HG02885 (cell line): Measurements from ENCODE around the gene MORC4.
"Not testable (repeated sequence)": the region's sequence is repeated elsewhere in the genome, so short reads cannot be mapped to it uniquely, and the experiment has no call there.

Experiments
- ATAC-seq: cut with Tn5 transposase; IDR thresholded peaks from one replicate; pipeline ENCODE4 v1.9.1; 2021; ENCODE audit warnings: mild to moderate bottlenecking; ENCODE audit not compliant: unreplicated experiment, poor library complexity

MORC4 gene

GRCh38 chrX:107000013-107000515 is at the start of gene MORC4:
TSS of gene MORC4 (minus strand) at chrX:107000212. CDS start at chrX:106999969, 243 bp downstream.
- peak; percentile 84 for ATAC-seq

GRCh38 chrX:107047622-107048021 is 47.6 kb upstream of the MORC4 start:
- no peak for ATAC-seq

GRCh38 chrX:107029752-107030151 is 29.7 kb upstream of the MORC4 start:
- no peak for ATAC-seq

- ATAC-seq: no peak
These were observed 25.5 kb upstream of the MORC4 start for GRCh38 chrX:107025545-107025944.

- ATAC-seq: no peak
These were observed 14.9 kb upstream of the MORC4 start for GRCh38 chrX:107014936-107015335.

GRCh38 chrX:107008034-107008433 is 8.0 kb upstream of the MORC4 start:
- ATAC-seq: no peak

- peak; percentile 50 for ATAC-seq
These were observed 723 bp downstream of the MORC4 start for GRCh38 chrX:106999002-106999975.

- ATAC-seq: no peak
These were observed 2.4 kb downstream of the MORC4 start for GRCh38 chrX:106997611-106998010.

- ATAC-seq: no peak
These were observed 4.3 kb downstream of the MORC4 start for GRCh38 chrX:106995678-106996077.

- ATAC-seq: no peak
These were observed 12.5 kb downstream of the MORC4 start for GRCh38 chrX:106987488-106987887.

- no peak for ATAC-seq
These were observed 18.9 kb downstream of the MORC4 start for GRCh38 chrX:106980952-106981626.

GRCh38 chrX:106976416-106976815 is 23.6 kb downstream of the MORC4 start:
- ATAC-seq: no peak

GRCh38 chrX:106973433-106974149 is 26.4 kb downstream of the MORC4 start:
- ATAC-seq: no peak

GRCh38 chrX:106972896-106973295 is 27.1 kb downstream of the MORC4 start:
- no peak for ATAC-seq

GRCh38 chrX:106966547-106966946 is 33.5 kb downstream of the MORC4 start:
- not testable (repeated sequence) for ATAC-seq

- ATAC-seq: no peak
These were observed 35.7 kb downstream of the MORC4 start for GRCh38 chrX:106964290-106964689.

GRCh38 chrX:106963111-106963510 is 36.9 kb downstream of the MORC4 start:
- no peak for ATAC-seq

- ATAC-seq: no peak
These were observed 40.1 kb downstream of the MORC4 start for GRCh38 chrX:106959901-106960300.

GRCh38 chrX:106957856-106958255 is 42.2 kb downstream of the MORC4 start:
- ATAC-seq: no peak

- ATAC-seq: no peak
These were observed 44.8 kb downstream of the MORC4 start for GRCh38 chrX:106955004-106955772.
